Measurements from ENCODE around the gene SLC37A3. TPM values are rescaled to one million over a fixed set of nuclear protein-coding genes. Genes with fewer than 3 reads are reported as not detected.

SLC37A3 gene
- total and polyA plus RNA-seq, 7 donors, result 5.3 to 9.1 (median 7.5) TPM

GRCh38 chr7:140310337-140311002 lies 87.9 kb downstream of the SLC37A3 start:
- Histone ChIP-seq H3K4me1 (no peaks in the 10 kb centered on the region), H3K27ac (no peak overlapping the region), H3K27me3 (ENCODE audit: insufficient read depth in 3 of 3, low read length in 2 of 3) (no peaks in the 10 kb centered on the region), H3K4me3 (no peak overlapping the region), H3K9me3 (no peaks in the 10 kb centered on the region), H3K36me3 (ENCODE audit: insufficient read depth in 1 of 2, low read depth in 1 of 2) (no peaks in the 10 kb centered on the region)
- intact Hi-C loops (cut with DNase I), result no loop called here
- no peak for DNase-seq
- WGBS, 3 donors, result 72 to 81% (median 75%) methylated on average over 3 of the region's 3 CpGs
- no peak for TF ChIP-seq CTCF (IDR thresholded peaks at IDR 0.05)
- ATAC-seq, result no peak

GRCh38 chr7:140308060-140308459 lies 90.3 kb downstream of the SLC37A3 start:
- TF ChIP-seq CTCF (IDR thresholded peaks at IDR 0.05), result no peak

GRCh38 chr7:140304191-140304799 lies 94.0 kb downstream of the SLC37A3 start:
- Histone ChIP-seq H3K4me3 (no peak overlapping the region), H3K9me3 (no peaks in the 10 kb centered on the region), H3K4me1 (no peaks in the 10 kb centered on the region), H3K36me3 (ENCODE audit: insufficient read depth in 1 of 2, low read depth in 1 of 2) (no peaks in the 10 kb centered on the region), H3K27me3 (ENCODE audit: insufficient read depth in 3 of 3, low read length in 2 of 3) (no peaks in the 10 kb centered on the region), H3K27ac (no peak overlapping the region)
- DNase-seq (no peak), ATAC-seq (no peak)
- peak; percentile 27 for TF ChIP-seq CTCF (IDR thresholded peaks at IDR 0.05)
- intact Hi-C loops (cut with DNase I), result no loop called here
- 85 to 92% (median 88%) methylated on average over 3 of the region's 3 CpGs for WGBS, 3 donors

More at GRCh38 chr7:140308060-140308459, 90.3 kb downstream of the SLC37A3 start:
- no peaks in the 10 kb centered on the region for H3K36me3 ChIP-seq (ENCODE audit: insufficient read depth in 1 of 2, low read depth in 1 of 2)
- no peaks in the 10 kb centered on the region for H3K27me3 ChIP-seq (ENCODE audit: insufficient read depth in 3 of 3, low read length in 2 of 3)
- no peak overlapping the region for H3K27ac ChIP-seq
- H3K9me3 ChIP-seq, result no peaks in the 10 kb centered on the region
- ATAC-seq, result no peak
- DNase-seq, result no peak
- no peaks in the 10 kb centered on the region for H3K4me1 ChIP-seq
- WGBS, 3 donors, result 87 to 92% (median 88%) methylated on average over 3 of the region's 3 CpGs
- no peak overlapping the region for H3K4me3 ChIP-seq
- intact Hi-C loops (cut with DNase I), result no loop called here

GRCh38 chr7:140300243-140301136 lies 97.8 kb downstream of the SLC37A3 start:
- Histone ChIP-seq H3K9me3 (no peaks in the 10 kb centered on the region), H3K27me3 (ENCODE audit: insufficient read depth in 3 of 3, low read length in 2 of 3) (no peaks in the 10 kb centered on the region), H3K36me3 (ENCODE audit: insufficient read depth in 1 of 2, low read depth in 1 of 2) (no peaks in the 10 kb centered on the region), H3K27ac (no peak overlapping the region), H3K4me3 (no peak overlapping the region), H3K4me1 (no peaks in the 10 kb centered on the region)
- intact Hi-C loops (cut with DNase I), result no loop called here
- no peak for ATAC-seq
- WGBS, 3 donors, result 80 to 84% (median 81%) methylated on average over 13 of the region's 13 CpGs
- DNase-seq, result no peak
- no peak for TF ChIP-seq CTCF (IDR thresholded peaks at IDR 0.05)
